Loucy (cell line): ENCODE results near the gene CHST10.

ENCODE experiments used
- H2AFZ ChIP-seq: fragments of 200-600 bp; sonication (generic); 2 replicates; pipeline ENCODE4 v1.6.0; 2016; ENCODE audit warnings: antibody characterized with exemption, mild to moderate bottlenecking, low read length, moderate library complexity
- H3F3A ChIP-seq: fragments of 200-600 bp; 2 replicates; pipeline ENCODE4 v1.6.0; 2016; ENCODE audit warnings: antibody characterized with exemption, low read depth, mild to moderate bottlenecking
- H3K27me3 ChIP-seq: fragments of 200-600 bp; sonication (generic); 2 replicates; pipeline ENCODE4 v1.6.1; 2014; ENCODE audit warnings: low read length, mild to moderate bottlenecking; ENCODE audit not compliant: insufficient read depth, poor library complexity, severe bottlenecking
- H3K36me3 ChIP-seq: fragments of 200-600 bp; sonication (generic); 2 replicates; pipeline ENCODE4 v1.6.1; 2016; ENCODE audit warnings: low read length; ENCODE audit not compliant: insufficient read depth
- H3K4me1 ChIP-seq: fragments of 200-600 bp; sonication (generic); 2 replicates; pipeline ENCODE4 v1.5.1; 2014; ENCODE audit warnings: low read length, mild to moderate bottlenecking; ENCODE audit not compliant: insufficient read depth, poor library complexity, severe bottlenecking
- H3K4me2 ChIP-seq: fragments of 200-600 bp; sonication (generic); 2 replicates; pipeline ENCODE4 v1.6.0; 2014; ENCODE audit warnings: antibody characterized with exemption, low read length, low read depth, mild to moderate bottlenecking; ENCODE audit not compliant: poor library complexity, severe bottlenecking
- H3K4me3 ChIP-seq: fragments of 200-600 bp; sonication (generic); 2 replicates; pipeline ENCODE4 v1.5.1; 2014; ENCODE audit warnings: low read length, mild to moderate bottlenecking, mixed read lengths; ENCODE audit not compliant: poor library complexity, severe bottlenecking
- H3K79me2 ChIP-seq: fragments of 200-600 bp; sonication (generic); 2 replicates; pipeline ENCODE4 v1.6.1; 2014; ENCODE audit warnings: low read length; ENCODE audit not compliant: insufficient read depth
- H3K9ac ChIP-seq: fragments of 200-600 bp; sonication (generic); 2 replicates; pipeline ENCODE4 v1.6.0; 2014; ENCODE audit warnings: mild to moderate bottlenecking, low read depth, low read length, moderate library complexity; ENCODE audit not compliant: poor library complexity, severe bottlenecking
- H3K9me2 ChIP-seq: fragments of 200-600 bp; sonication (generic); replicated peaks from 2 replicates; pipeline ENCODE4 v1.6.1; 2016; ENCODE audit warnings: low read depth, low read length, mixed read lengths
- H3K9me3 ChIP-seq: fragments of 200-600 bp; sonication (generic); 2 replicates; pipeline ENCODE4 v1.6.1; 2014; ENCODE audit warnings: mild to moderate bottlenecking, antibody characterized with exemption, low read length, low read depth; ENCODE audit not compliant: insufficient read depth
- H4K20me1 ChIP-seq: fragments of 200-600 bp; sonication (generic); 2 replicates; pipeline ENCODE4 v1.6.0; 2014; ENCODE audit warnings: antibody characterized with exemption, low read length, mild to moderate bottlenecking; ENCODE audit not compliant: insufficient read depth, poor library complexity, severe bottlenecking
- CTCF ChIP-seq: fragments of 200-600 bp; sonication (generic); conservative IDR thresholded peaks from 2 replicates; pipeline ENCODE4 v1.5.1; 2014; ENCODE audit warnings: mild to moderate bottlenecking, antibody characterized with exemption, low read length
- EZH2phosphoT487 ChIP-seq: fragments of 200-600 bp; IDR thresholded peaks from 2 replicates; pipeline ENCODE4 v1.6.1; 2018; ENCODE audit warnings: antibody characterized with exemption, mild to moderate bottlenecking, moderate library complexity, borderline replicate concordance

CHST10 gene

GRCh38 chr2:100392715-100393114 is 24.8 kb downstream of the CHST10 start:
- TF ChIP-seq EZH2phosphoT487 (no peak), CTCF (no peak)
- no peaks in the 10 kb centered on the region for H3K4me1 ChIP-seq
- H3K9me3 ChIP-seq, result no peaks in the 10 kb centered on the region
- no peaks in the 10 kb centered on the region for H3K79me2 ChIP-seq
- H2AFZ ChIP-seq, result no peak overlapping the region
- no peaks in the 10 kb centered on the region for H3K27me3 ChIP-seq
- no peak overlapping the region for H3K9ac ChIP-seq
- no peaks in the 10 kb centered on the region for H3F3A ChIP-seq
- no peak overlapping the region for H3K4me3 ChIP-seq
- H3K4me2 ChIP-seq, result no peak overlapping the region
- no peaks in the 10 kb centered on the region; the same call in 1 of the 2 replicates for H3K36me3 ChIP-seq
- H4K20me1 ChIP-seq, result no peaks in the 10 kb centered on the region
- no peaks in the 10 kb centered on the region for H3K9me2 ChIP-seq

GRCh38 chr2:100391735-100392515 is 25.5 kb downstream of the CHST10 start:
- no peaks in the 10 kb centered on the region; the same call in 1 of the 2 replicates for H3K36me3 ChIP-seq

GRCh38 chr2:100390001-100390940 is 27.2 kb downstream of the CHST10 start:
- Histone ChIP-seq H2AFZ (no peak overlapping the region), H3K4me1 (no peaks in the 10 kb centered on the region), H4K20me1 (no peaks in the 10 kb centered on the region), H3K4me2 (no peak overlapping the region), H3K27me3 (no peaks in the 10 kb centered on the region), H3K4me3 (no peak overlapping the region), H3K9me3 (no peaks in the 10 kb centered on the region), H3K9ac (no peak overlapping the region), H3K9me2 (no peaks in the 10 kb centered on the region), H3K79me2 (no peaks in the 10 kb centered on the region), H3F3A (no peaks in the 10 kb centered on the region), H3K36me3 (no peaks in the 10 kb centered on the region; the same call in 1 of the 2 replicates)
- TF ChIP-seq EZH2phosphoT487 (no peak), CTCF (no peak)

More at GRCh38 chr2:100391735-100392515, 25.5 kb downstream of the CHST10 start:
- H3K4me1 ChIP-seq, result no peaks in the 10 kb centered on the region
- no peak overlapping the region for H3K9ac ChIP-seq
- H3K27me3 ChIP-seq, result no peaks in the 10 kb centered on the region
- H3K4me3 ChIP-seq, result no peak overlapping the region
- no peaks in the 10 kb centered on the region for H3K9me2 ChIP-seq
- TF ChIP-seq CTCF (no peak), EZH2phosphoT487 (no peak)
- no peak overlapping the region for H3K4me2 ChIP-seq
- no peak overlapping the region for H2AFZ ChIP-seq
- no peaks in the 10 kb centered on the region for H3K79me2 ChIP-seq
- no peaks in the 10 kb centered on the region for H3F3A ChIP-seq
- H4K20me1 ChIP-seq, result no peaks in the 10 kb centered on the region
- no peaks in the 10 kb centered on the region for H3K9me3 ChIP-seq
